PC-3 (cell line): Measurements from ENCODE around the gene SDK1. TPM values are rescaled to one million over a fixed set of nuclear protein-coding genes. Genes with fewer than 3 reads are reported as not detected.

Experiments
- ATAC-seq: fragments of 200-7000 bp; cut with Tn5 transposase; 2 replicates; pipeline ENCODE4 v1.9.1; 2020; ENCODE audit warnings: mild to moderate bottlenecking, moderate library complexity
- BruUV-seq: library from RNA; stranded (reverse); fragments of 400-500 nt; replicated peaks from 2 replicates; lab custom pipeline; 2021; lab: Mats Ljungman, UMichigan
- CTCF ChIA-PET: fragments of 300-600 bp; sonication (Branson Sonifier 250); formaldehyde crosslinking; loops from one replicate; lab custom pipeline; 2022; ENCODE audit warnings: antibody characterized with exemption; lab: Charles Lee
- POLR2A ChIA-PET: fragments of 300-600 bp; sonication (Branson Sonifier 250); formaldehyde crosslinking; loops from one replicate; lab custom pipeline; 2022; ENCODE audit warnings: antibody characterized with exemption; ENCODE audit not compliant: unreplicated experiment; lab: Charles Lee
- DNase-seq: peaks from one replicate; pipeline ENCODE4 v3.0.0-alpha.2; 2015
- H2AFZ ChIP-seq: fragments of 300-600 bp; sonication (generic); 2 replicates; pipeline ENCODE4 v1.6.0; 2016; ENCODE audit warnings: antibody characterized with exemption, low read length
- H3F3A ChIP-seq: fragments of 300-600 bp; sonication (generic); one replicate; pipeline ENCODE4 v1.6.0; 2017; ENCODE audit warnings: antibody characterized with exemption, low read length, control low read depth, mild to moderate bottlenecking; ENCODE audit not compliant: unreplicated experiment
- H3K27ac ChIP-seq: fragments of 300-600 bp; sonication (generic); 2 replicates; pipeline ENCODE4 v1.5.1; 2016; ENCODE audit warnings: mild to moderate bottlenecking, low read length
- H3K27me3 ChIP-seq: fragments of 300-600 bp; sonication (generic); 2 replicates; pipeline ENCODE4 v1.6.1; 2016; ENCODE audit warnings: low read length, mixed read lengths
- H3K36me3 ChIP-seq: fragments of 300-600 bp; sonication (generic); 2 replicates; pipeline ENCODE4 v1.6.1; 2016; ENCODE audit warnings: low read depth, mixed run types, low read length, mixed read lengths
- H3K4me1 ChIP-seq: fragments of 300-600 bp; sonication (generic); 2 replicates; pipeline ENCODE4 v1.5.1; 2016; ENCODE audit warnings: low read length; ENCODE audit not compliant: insufficient read depth
- H3K4me2 ChIP-seq: fragments of 300-600 bp; sonication (generic); 2 replicates; pipeline ENCODE4 v1.6.0; 2016; ENCODE audit warnings: low read length
- H3K4me3 ChIP-seq: fragments of 300-600 bp; sonication (generic); 2 replicates; pipeline ENCODE4 v1.5.1; 2016; ENCODE audit warnings: mild to moderate bottlenecking, low read length, mixed read lengths
- H3K79me2 ChIP-seq: fragments of 300-600 bp; sonication (generic); 2 replicates; pipeline ENCODE4 v1.6.1; 2017; ENCODE audit warnings: low read length, mixed read lengths
- H3K9ac ChIP-seq: fragments of 300-600 bp; sonication (generic); 2 replicates; pipeline ENCODE4 v1.6.0; 2016; ENCODE audit warnings: mild to moderate bottlenecking, low read length
- H3K9me2 ChIP-seq: fragments of 300-600 bp; sonication (generic); replicated peaks from 2 replicates; pipeline ENCODE4 v1.6.1; 2016; ENCODE audit warnings: mixed run types, low read length, mixed read lengths
- H3K9me3 ChIP-seq: fragments of 300-600 bp; sonication (generic); 2 replicates; pipeline ENCODE4 v1.6.1; 2016; ENCODE audit warnings: low read length, mixed read lengths
- H4K20me1 ChIP-seq: fragments of 300-600 bp; sonication (generic); 2 replicates; pipeline ENCODE4 v1.6.1; 2016; ENCODE audit warnings: low read length, mixed read lengths
- CTCF ChIP-seq: fragments of 300-600 bp; sonication (generic); conservative IDR thresholded peaks from 2 replicates; pipeline ENCODE4 v1.5.1; 2017; ENCODE audit warnings: antibody characterized with exemption, low read depth, mild to moderate bottlenecking, low read length
- EZH2 ChIP-seq: fragments of 300-600 bp; sonication (generic); IDR thresholded peaks from one replicate; pipeline ENCODE4 v1.6.1; 2017; ENCODE audit warnings: antibody characterized with exemption, mild to moderate bottlenecking, low read length; ENCODE audit not compliant: unreplicated experiment
- EZH2phosphoT487 ChIP-seq: fragments of 300-600 bp; sonication (generic); IDR thresholded peaks from 2 replicates; pipeline ENCODE4 v1.6.1; 2018; ENCODE audit warnings: mild to moderate bottlenecking, antibody characterized with exemption, low read length, borderline replicate concordance
- intact Hi-C: fragments of 100-400 bp; cut with micrococcal nuclease; formaldehyde crosslinking; loops from 2 replicates; pipeline ENCODE4 v1.9.0; 2023
- total RNA-seq: library from RNA; depleted of rRNA; stranded (reverse); fragments of >200 nt; gene quantifications from 2 replicates; pipeline ENCODE4 v1.2.3, GENCODE V29; 2014

Gene SDK1
- total RNA-seq, 1 experiment from 2014 or later = 2.8 TPM

- Histone ChIP-seq H4K20me1 (no peaks in the 10 kb centered on the region), H3K4me1 (peaks cover 9% of the 10 kb centered on the region; the same call in 1 of the 2 replicates), H3K9me3 (no peaks in the 10 kb centered on the region), H3K4me2 (peak overlapping the region; percentile 28; the same call in 1 of the 2 replicates), H3K79me2 (no peaks in the 10 kb centered on the region), H2AFZ (no peak overlapping the region), H3K27ac (no peak overlapping the region), H3K36me3 (no peaks in the 10 kb centered on the region), H3F3A (no peaks in the 10 kb centered on the region), H3K9ac (no peak overlapping the region), H3K27me3 (no peaks in the 10 kb centered on the region), H3K4me3 (no peak overlapping the region), H3K9me2 (no peaks in the 10 kb centered on the region)
- TF ChIP-seq EZH2phosphoT487 = no peak
- no peak for TF ChIP-seq EZH2
- TF ChIP-seq CTCF = no peak
- no TSS peak for BruUV-seq
- peak; percentile 58 for DNase-seq
- POLR2A ChIA-PET = no interaction called here
- intact Hi-C loops = no loop called here
- peak; percentile 95 for ATAC-seq
- CTCF ChIA-PET = interaction anchor here (0.6 kb wide), 1 partner anchor 34 kb away, joined by 3 read pairs; no protein-coding TSS in a partner anchor
These were observed 655.0 kb downstream of the SDK1 start for GRCh38 chr7:3955751-3956696.

GRCh38 chr7:3956949-3957348 is 655.9 kb downstream of the SDK1 start:
- intact Hi-C loops = no loop called here
- no peaks in the 10 kb centered on the region for H4K20me1 ChIP-seq
- no peak for DNase-seq
- H2AFZ ChIP-seq = no peak overlapping the region
- CTCF ChIA-PET = no interaction called here
- no peaks in the 10 kb centered on the region for H3F3A ChIP-seq
- H3K27me3 ChIP-seq = no peaks in the 10 kb centered on the region
- H3K4me2 ChIP-seq = no peak overlapping the region
- no peaks in the 10 kb centered on the region for H3K36me3 ChIP-seq
- no peak for ATAC-seq
- H3K27ac ChIP-seq = no peak overlapping the region
- H3K9me3 ChIP-seq = no peaks in the 10 kb centered on the region
- TF ChIP-seq EZH2 = no peak
- no peak for TF ChIP-seq CTCF
- TF ChIP-seq EZH2phosphoT487 = no peak
- no peak overlapping the region for H3K9ac ChIP-seq
- no peaks in the 10 kb centered on the region for H3K9me2 ChIP-seq
- no peak overlapping the region for H3K4me3 ChIP-seq
- no TSS peak for BruUV-seq
- no peaks in the 10 kb centered on the region for H3K79me2 ChIP-seq
- peaks cover 9% of the 10 kb centered on the region; the same call in 1 of the 2 replicates for H3K4me1 ChIP-seq
- POLR2A ChIA-PET = no interaction called here
